Smooth muscle cell (in vitro differentiated cells): ENCODE measurements around the gene ENTPD8. TPM values are rescaled to one million over a fixed set of nuclear protein-coding genes. Genes with fewer than 3 reads are reported as not detected.
"Not testable (repeated sequence)": the region's sequence is repeated elsewhere in the genome, so short reads cannot be mapped to it uniquely, and the experiment has no call there.

ENCODE experiments used
- DNase-seq: peaks from one replicate; lab custom pipeline; 2025; ENCODE audit not compliant: unreplicated experiment; lab: John Stamatoyannopoulos, UW
- H2AFZ ChIP-seq: fragments of 200-600 bp; sonication (generic); 2 replicates; pipeline ENCODE4 v1.6.0; 2016; ENCODE audit warnings: antibody characterized with exemption, low read depth, mild to moderate bottlenecking
- H3F3A ChIP-seq: fragments of 200-600 bp; sonication (generic); 2 replicates; pipeline ENCODE4 v1.6.0; 2017; ENCODE audit warnings: antibody characterized with exemption, low read depth
- H3K27ac ChIP-seq: fragments of 200-600 bp; sonication (generic); 2 replicates; pipeline ENCODE4 v1.5.1; 2016; ENCODE audit warnings: low read depth, mild to moderate bottlenecking
- H3K27me3 ChIP-seq: fragments of 200-600 bp; sonication (generic); 2 replicates; pipeline ENCODE4 v1.6.1; 2016; ENCODE audit warnings: low read depth, mild to moderate bottlenecking
- H3K36me3 ChIP-seq: fragments of 200-600 bp; sonication (generic); 2 replicates; pipeline ENCODE4 v1.5.1; 2016; ENCODE audit warnings: low read depth
- H3K4me1 ChIP-seq: fragments of 200-600 bp; sonication (generic); 2 replicates; pipeline ENCODE4 v1.5.1; 2016; ENCODE audit warnings: low read depth
- H3K4me2 ChIP-seq: fragments of 200-600 bp; sonication (generic); 2 replicates; pipeline ENCODE4 v1.6.0; 2016; ENCODE audit warnings: mild to moderate bottlenecking
- H3K4me3 ChIP-seq: fragments of 200-600 bp; sonication (generic); 2 replicates; pipeline ENCODE4 v1.5.1; 2016; ENCODE audit warnings: mild to moderate bottlenecking
- H3K79me2 ChIP-seq: fragments of 200-600 bp; sonication (generic); 2 replicates; pipeline ENCODE4 v1.6.0; 2016; ENCODE audit warnings: low read depth, mild to moderate bottlenecking
- H3K9ac ChIP-seq: fragments of 200-600 bp; sonication (generic); 2 replicates; pipeline ENCODE4 v1.6.0; 2016; ENCODE audit warnings: low read depth
- H3K9me3 ChIP-seq: fragments of 200-600 bp; sonication (generic); replicated peaks from 2 replicates; pipeline ENCODE4 v1.5.1; 2016; ENCODE audit warnings: low read depth
- H4K20me1 ChIP-seq: fragments of 200-600 bp; sonication (generic); 2 replicates; pipeline ENCODE4 v1.6.0; 2016; ENCODE audit warnings: low read depth
- CTCF ChIP-seq: fragments of 200-600 bp; sonication (generic); IDR thresholded peaks from 2 replicates; pipeline ENCODE4 v1.5.1; 2017; ENCODE audit warnings: borderline replicate concordance, mild to moderate bottlenecking, antibody characterized with exemption; ENCODE audit not compliant: insufficient read depth, poor library complexity, severe bottlenecking
- WGBS: methylation state at CpG from one replicate; pipeline ENCODE4 v1.1.7; 2016; ENCODE audit warnings: low lambda C conversion rate; 5-methylcytosine and 5-hydroxymethylcytosine counted together
- polyA plus RNA-seq: library from polyadenylated mRNA; unstranded; fragments of >200 nt; fragmentation: Nextera tagmentation; extraction: Ambion mirVana; gene quantifications from 2 replicates; pipeline ENCODE4 v1.2.1, GENCODE V29; 2016
- total RNA-seq: library from RNA; depleted of rRNA; stranded (reverse); fragments of >200 nt; gene quantifications from 2 replicates; pipeline ENCODE4 v1.2.3, GENCODE V29; 2014

The ENTPD8 gene
- total and polyA plus RNA-seq, 2 experiments from 2014 or later, result not detected

DNA sequence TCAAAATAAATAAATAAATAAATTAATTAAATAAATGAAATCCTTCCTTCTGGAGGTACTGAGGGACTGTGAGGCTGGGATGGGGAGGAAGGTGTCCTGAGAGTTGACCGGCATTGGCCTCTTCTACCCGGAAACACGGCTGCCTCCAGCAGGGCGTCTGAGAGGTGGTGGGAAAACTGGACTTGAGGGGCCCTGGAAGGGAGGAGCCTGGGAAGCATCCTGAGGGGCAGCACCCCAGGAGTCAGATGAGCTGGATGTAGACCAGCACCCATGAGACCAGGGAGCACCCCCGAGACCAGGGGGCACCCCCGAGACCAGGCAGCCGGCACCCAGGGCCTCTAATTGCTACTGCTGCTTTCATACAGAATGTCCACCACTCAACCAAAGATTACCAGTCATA lies 26.7 kb upstream of the ENTPD8 start:
- H4K20me1 ChIP-seq, result no peaks in the 10 kb centered on the region
- no peaks in the 10 kb centered on the region for H3K4me1 ChIP-seq
- H3K9me3 ChIP-seq, result no peaks in the 10 kb centered on the region
- no peak overlapping the region for H3K9ac ChIP-seq
- 100% methylated on average over 7 of the region's 7 CpGs for WGBS
- H3K27me3 ChIP-seq, result no peaks in the 10 kb centered on the region
- H3K79me2 ChIP-seq, result no peaks in the 10 kb centered on the region
- H3K36me3 ChIP-seq, result no peaks in the 10 kb centered on the region
- no peak overlapping the region for H3K4me3 ChIP-seq
- DNase-seq, result no peak
- no peaks in the 10 kb centered on the region for H3F3A ChIP-seq
- no peak overlapping the region for H3K4me2 ChIP-seq
- TF ChIP-seq CTCF, result no peak
- H2AFZ ChIP-seq, result no peak overlapping the region
- no peak overlapping the region for H3K27ac ChIP-seq

DNA sequence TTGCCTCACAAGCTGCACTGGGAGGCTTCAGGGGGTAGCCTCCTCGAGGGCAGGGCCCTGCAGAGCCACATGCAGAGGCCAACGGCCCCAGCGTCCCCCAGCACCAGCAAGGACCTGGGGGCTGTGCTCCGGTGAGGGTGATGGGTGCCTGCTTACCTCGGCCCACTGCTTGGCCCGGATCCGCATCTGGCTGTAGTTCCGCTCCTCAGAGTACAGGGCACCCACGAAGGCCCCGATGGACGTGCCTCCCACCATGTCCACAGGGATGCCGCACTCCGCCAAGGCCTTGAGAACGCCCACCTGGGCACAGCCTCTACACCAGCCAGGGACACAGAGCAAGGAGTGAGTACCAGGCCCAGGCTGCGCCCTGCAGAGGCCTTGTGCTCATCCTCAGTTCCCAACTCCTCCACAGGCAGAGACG lies 26.0 kb upstream of the ENTPD8 start:
- 97% methylated on average over 16 of the region's 16 CpGs for WGBS
- no peak for TF ChIP-seq CTCF
- DNase-seq, result no peak

DNA sequence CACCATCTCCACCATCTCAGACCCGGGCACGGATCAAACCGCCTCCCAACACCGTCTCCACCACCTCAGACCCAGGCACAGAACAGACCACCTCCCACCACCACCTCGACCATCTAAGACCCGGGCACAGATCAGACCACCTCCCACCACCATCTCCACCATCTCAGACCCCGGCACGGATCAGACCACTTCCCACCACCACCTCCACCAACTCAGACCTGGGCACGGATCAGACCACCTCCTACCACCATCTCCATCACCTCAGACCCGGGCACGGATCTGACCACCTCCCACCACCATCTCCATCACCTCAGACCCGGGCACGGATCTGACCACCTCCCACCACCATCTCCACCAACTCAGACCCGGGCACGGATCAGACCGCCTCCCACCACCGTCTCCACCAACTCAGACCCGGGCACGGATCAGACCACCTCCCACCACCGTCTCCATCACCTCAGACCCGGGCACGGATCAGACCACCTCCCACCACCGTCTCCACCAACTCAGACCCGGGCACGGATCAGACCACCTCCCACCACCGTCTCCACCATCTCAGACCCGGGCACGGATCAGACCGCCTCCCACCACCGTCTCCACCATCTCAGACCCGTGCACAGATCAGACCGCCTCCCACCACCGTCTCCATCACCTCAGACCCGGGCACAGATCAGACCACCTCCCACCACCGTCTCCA lies 25.4 kb upstream of the ENTPD8 start:
- H3K4me2 ChIP-seq, H4K20me1 ChIP-seq, H3K9me3 ChIP-seq, H3K79me2 ChIP-seq, H3K27ac ChIP-seq, H3K27me3 ChIP-seq, H3K9ac ChIP-seq, H2AFZ ChIP-seq, H3F3A ChIP-seq, H3K4me1 ChIP-seq, DNase-seq, H3K36me3 ChIP-seq, H3K4me3 ChIP-seq: not testable (repeated sequence)
- WGBS, result 95% methylated on average over 35 of the region's 35 CpGs

More for the DNA sequence above, 26.0 kb upstream of the ENTPD8 start:
- Histone ChIP-seq H3K79me2 (no peaks in the 10 kb centered on the region), H3K9me3 (no peaks in the 10 kb centered on the region), H3K4me3 (no peak overlapping the region), H3K4me1 (no peaks in the 10 kb centered on the region), H4K20me1 (no peaks in the 10 kb centered on the region), H3K9ac (no peak overlapping the region), H3K27me3 (peaks cover 4% of the 10 kb centered on the region), H3K36me3 (no peaks in the 10 kb centered on the region), H3K4me2 (no peak overlapping the region), H2AFZ (no peak overlapping the region), H3F3A (no peaks in the 10 kb centered on the region), H3K27ac (no peak overlapping the region)

- Histone ChIP-seq H3K79me2 (no peaks in the 10 kb centered on the region), H3K9ac (no peak overlapping the region), H3K36me3 (no peaks in the 10 kb centered on the region), H3K9me3 (no peaks in the 10 kb centered on the region), H3K27me3 (peaks cover 4% of the 10 kb centered on the region), H3K4me3 (no peak overlapping the region), H2AFZ (no peak overlapping the region), H3K4me2 (no peak overlapping the region), H3K27ac (no peak overlapping the region), H3K4me1 (no peaks in the 10 kb centered on the region), H4K20me1 (no peaks in the 10 kb centered on the region), H3F3A (no peaks in the 10 kb centered on the region)
- DNase-seq, result no peak
- no peak for TF ChIP-seq CTCF
- WGBS, result 92% methylated on average over 21 of the region's 23 CpGs
These were observed 24.7 kb upstream of the ENTPD8 start for GRCh38 chr9:137465720-137466388.
